PC-9 (cell line): ENCODE measurements around the gene LRMDA. TPM values are rescaled to one million over a fixed set of nuclear protein-coding genes. Genes with fewer than 3 reads are reported as not detected.

ENCODE experiments used
- BruUV-seq: library from RNA; stranded (reverse); fragments of 400-500 nt; replicated peaks from 2 replicates; lab custom pipeline; 2021; lab: Mats Ljungman, UMichigan
- CTCF ChIA-PET: fragments of 300-600 bp; sonication (Branson Sonifier 250); formaldehyde crosslinking; loops from one replicate; lab custom pipeline; 2022; ENCODE audit warnings: antibody characterized with exemption; lab: Charles Lee
- POLR2A ChIA-PET: fragments of 300-600 bp; sonication (Branson Sonifier 250); formaldehyde crosslinking; loops from one replicate; lab custom pipeline; 2022; ENCODE audit warnings: antibody characterized with exemption; ENCODE audit not compliant: unreplicated experiment; lab: Charles Lee
- DNase-seq, 2 experiments: peaks; one replicate each; pipeline versions ENCODE4 v3.0.0 to v3.0.0-alpha.2; 2015 to 2022; ENCODE audit warnings: mixed read lengths in 1 of 2
- H2AFZ ChIP-seq: fragments of 200-600 bp; sonication (generic); 2 replicates; pipeline ENCODE4 v1.8.1; 2017; ENCODE audit warnings: antibody characterized with exemption
- H3F3A ChIP-seq: fragments of 200-600 bp; sonication (generic); 2 replicates; pipeline ENCODE4 v1.8.1; 2017; ENCODE audit warnings: antibody characterized with exemption, mild to moderate bottlenecking, low read depth; ENCODE audit not compliant: insufficient read depth
- H3K27ac ChIP-seq: fragments of 200-600 bp; sonication (generic); 2 replicates; pipeline ENCODE4 v1.6.1; 2016; ENCODE audit warnings: mixed run types
- H3K27me3 ChIP-seq: fragments of 200-600 bp; sonication (generic); 2 replicates; pipeline ENCODE4 v1.6.1; 2016; ENCODE audit warnings: low read depth, mixed run types; ENCODE audit not compliant: insufficient read depth
- H3K36me3 ChIP-seq: fragments of 200-600 bp; sonication (generic); 2 replicates; pipeline ENCODE4 v1.6.1; 2016; ENCODE audit warnings: low read depth, mixed run types
- H3K4me1 ChIP-seq: fragments of 200-600 bp; sonication (generic); replicated peaks from 2 replicates; pipeline ENCODE4 v1.6.1; 2016; ENCODE audit warnings: mixed run types; ENCODE audit not compliant: insufficient read depth
- H3K4me2 ChIP-seq: fragments of 200-600 bp; sonication (generic); 2 replicates; pipeline ENCODE4 v1.6.1; 2017; ENCODE audit warnings: mixed run types
- H3K4me3 ChIP-seq: fragments of 200-600 bp; sonication (generic); 2 replicates; pipeline ENCODE4 v1.6.1; 2016; ENCODE audit warnings: mixed run types
- H3K79me2 ChIP-seq: fragments of 200-600 bp; sonication (generic); 2 replicates; pipeline ENCODE4 v1.6.1; 2017; ENCODE audit warnings: low read depth, mixed run types
- H3K9me2 ChIP-seq: fragments of 200-600 bp; sonication (generic); 2 replicates; pipeline ENCODE4 v1.8.1; 2017; ENCODE audit warnings: mild to moderate bottlenecking; ENCODE audit not compliant: insufficient read depth
- H3K9me3 ChIP-seq: fragments of 200-600 bp; sonication (generic); 2 replicates; pipeline ENCODE4 v1.8.1; 2016; ENCODE audit warnings: low read depth; ENCODE audit not compliant: insufficient read depth
- H4K20me1 ChIP-seq: fragments of 200-600 bp; sonication (generic); 2 replicates; pipeline ENCODE4 v1.8.1; 2017; ENCODE audit not compliant: insufficient read depth
- EZH2 ChIP-seq: fragments of 200-600 bp; sonication (generic); IDR thresholded peaks from 2 replicates; pipeline ENCODE4 v1.8.0; 2017; ENCODE audit warnings: antibody characterized with exemption, low read depth
- intact Hi-C: fragments of 100-400 bp; cut with micrococcal nuclease; formaldehyde crosslinking; loops from one replicate; pipeline ENCODE4 v1.10.0; 2022; ENCODE audit not compliant: unreplicated experiment
- total RNA-seq: library from RNA; stranded (reverse); gene quantifications from 2 replicates; pipeline ENCODE4 v1.2.3, GENCODE V29; 2021
- TF ChIP-seq, protein P1 (sequence below): fragments of 200-600 bp; sonication (generic); conservative IDR thresholded peaks from 2 replicates; pipeline ENCODE4 v1.6.1; 2017; ENCODE audit warnings: mixed run types, antibody characterized with exemption, mild to moderate bottlenecking, moderate library complexity

The LRMDA gene
- total RNA-seq, 1 experiment from 2014 or later, result not detected

DNA sequence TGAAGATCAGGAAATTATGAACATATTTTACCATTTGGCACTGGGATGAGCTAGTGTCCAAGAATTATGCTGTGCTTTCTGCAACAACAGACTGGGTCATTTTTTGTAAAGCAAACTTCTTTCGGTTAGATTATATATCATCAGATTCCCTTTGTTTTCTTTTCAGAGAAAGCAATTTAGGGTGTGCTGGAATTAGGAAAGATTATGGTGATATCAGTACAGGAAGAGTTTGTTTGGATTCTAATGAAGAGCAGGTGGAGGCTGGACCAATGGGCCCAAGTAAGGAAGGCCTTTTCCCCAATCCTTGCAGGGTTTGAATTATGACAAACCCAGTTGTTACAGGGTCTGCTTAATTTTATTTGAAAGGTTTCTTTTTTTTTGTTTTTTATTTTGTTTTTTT is 1113.4 kb downstream of the LRMDA start:
- H3F3A ChIP-seq, result no peaks in the 10 kb centered on the region
- POLR2A ChIA-PET, result no interaction called here

GRCh38 chr10:76546411-76546810 is 1115.0 kb downstream of the LRMDA start:
- POLR2A ChIA-PET, result no interaction called here
- H2AFZ ChIP-seq, result no peak overlapping the region
- no peaks in the 10 kb centered on the region for H3K79me2 ChIP-seq
- no peak overlapping the region for H3K27ac ChIP-seq
- TF ChIP-seq, protein P1, sequence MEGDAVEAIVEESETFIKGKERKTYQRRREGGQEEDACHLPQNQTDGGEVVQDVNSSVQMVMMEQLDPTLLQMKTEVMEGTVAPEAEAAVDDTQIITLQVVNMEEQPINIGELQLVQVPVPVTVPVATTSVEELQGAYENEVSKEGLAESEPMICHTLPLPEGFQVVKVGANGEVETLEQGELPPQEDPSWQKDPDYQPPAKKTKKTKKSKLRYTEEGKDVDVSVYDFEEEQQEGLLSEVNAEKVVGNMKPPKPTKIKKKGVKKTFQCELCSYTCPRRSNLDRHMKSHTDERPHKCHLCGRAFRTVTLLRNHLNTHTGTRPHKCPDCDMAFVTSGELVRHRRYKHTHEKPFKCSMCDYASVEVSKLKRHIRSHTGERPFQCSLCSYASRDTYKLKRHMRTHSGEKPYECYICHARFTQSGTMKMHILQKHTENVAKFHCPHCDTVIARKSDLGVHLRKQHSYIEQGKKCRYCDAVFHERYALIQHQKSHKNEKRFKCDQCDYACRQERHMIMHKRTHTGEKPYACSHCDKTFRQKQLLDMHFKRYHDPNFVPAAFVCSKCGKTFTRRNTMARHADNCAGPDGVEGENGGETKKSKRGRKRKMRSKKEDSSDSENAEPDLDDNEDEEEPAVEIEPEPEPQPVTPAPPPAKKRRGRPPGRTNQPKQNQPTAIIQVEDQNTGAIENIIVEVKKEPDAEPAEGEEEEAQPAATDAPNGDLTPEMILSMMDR, result no peak
- no peak for TF ChIP-seq EZH2
- CTCF ChIA-PET, result no interaction called here
- no peak overlapping the region for H3K4me3 ChIP-seq
- no peaks in the 10 kb centered on the region for H3F3A ChIP-seq
- H3K27me3 ChIP-seq, result no peaks in the 10 kb centered on the region
- no peaks in the 10 kb centered on the region for H3K4me1 ChIP-seq
- DNase-seq, result no peak
- intact Hi-C loops, result loop anchor here (2.0 to 5.0 kb wide), 3 partner anchors 244 to 1148 kb away; no protein-coding TSS in a partner anchor
- no peaks in the 10 kb centered on the region for H3K9me2 ChIP-seq
- BruUV-seq, result no TSS peak
- H3K36me3 ChIP-seq, result no peaks in the 10 kb centered on the region
- no peaks in the 10 kb centered on the region for H4K20me1 ChIP-seq
- no peak overlapping the region for H3K4me2 ChIP-seq
- no peaks in the 10 kb centered on the region for H3K9me3 ChIP-seq

More for the DNA sequence above, 1113.4 kb downstream of the LRMDA start:
- Histone ChIP-seq H3K27ac (no peak overlapping the region), H2AFZ (no peak overlapping the region), H3K79me2 (no peaks in the 10 kb centered on the region), H3K9me3 (no peaks in the 10 kb centered on the region), H3K4me3 (no peak overlapping the region), H3K36me3 (no peaks in the 10 kb centered on the region), H3K27me3 (no peaks in the 10 kb centered on the region), H3K4me1 (no peaks in the 10 kb centered on the region), H3K4me2 (no peak overlapping the region), H3K9me2 (0 out of 2 replicates have a peak, but pooled peaks cover 5% of the 10 kb centered on the region), H4K20me1 (no peaks in the 10 kb centered on the region)
- intact Hi-C loops, result loop anchor here (5.0 kb wide), 1 partner anchor 242 kb away; no protein-coding TSS in a partner anchor
- DNase-seq, result no peak
- no peak for TF ChIP-seq EZH2
- TF ChIP-seq, protein P1, result no peak
- no TSS peak for BruUV-seq
- CTCF ChIA-PET, result no interaction called here

DNA sequence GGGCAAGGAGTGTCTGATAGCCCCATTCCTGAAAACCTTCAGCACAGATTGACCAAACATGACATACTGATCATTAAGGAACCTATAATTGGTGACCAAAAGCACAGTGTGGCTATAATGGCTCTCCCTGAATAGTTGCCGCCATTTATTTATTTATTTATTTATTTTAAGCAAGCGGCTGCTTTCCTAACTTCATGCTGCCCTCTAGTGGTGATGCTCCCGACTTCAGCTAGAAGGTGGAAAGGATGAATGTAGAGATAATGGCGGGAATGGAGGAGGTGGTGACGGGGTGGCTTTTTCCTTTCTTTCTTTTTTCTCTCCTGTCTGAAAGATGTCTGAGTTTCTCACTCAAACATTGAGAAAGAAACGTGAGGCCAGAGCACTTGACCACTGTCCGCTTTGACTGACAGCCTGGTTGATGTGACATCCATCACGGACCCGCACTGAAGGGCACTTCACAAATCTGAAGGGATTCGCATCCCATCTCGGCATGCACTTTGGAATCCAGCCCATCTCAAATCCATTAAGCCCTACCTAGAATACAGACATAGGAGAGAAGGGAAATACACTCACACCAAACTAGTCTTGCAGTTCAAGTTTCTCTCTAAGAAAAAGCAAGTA is 1116.0 kb downstream of the LRMDA start:
- H3K4me3 ChIP-seq, result no peak overlapping the region
- H3K9me3 ChIP-seq, result no peaks in the 10 kb centered on the region
- no peaks in the 10 kb centered on the region for H3K27me3 ChIP-seq
- no TSS peak for BruUV-seq
- TF ChIP-seq, protein P1, result peak; percentile 90
- TF ChIP-seq EZH2, result no peak
- DNase-seq, result peak; percentile 49 to 67
- no peaks in the 10 kb centered on the region for H4K20me1 ChIP-seq
- intact Hi-C loops, result loop anchor here (2.0 to 5.0 kb wide), 3 partner anchors 245 to 1149 kb away; no protein-coding TSS in a partner anchor
- ChIA-PET CTCF (interaction anchor here (0.6 kb wide), 1 partner anchor 356 kb away, joined by 3 read pairs; no protein-coding TSS in a partner anchor), POLR2A (no interaction called here)
- no peaks in the 10 kb centered on the region for H3K79me2 ChIP-seq
- H3K4me2 ChIP-seq, result no peak overlapping the region
- H3K36me3 ChIP-seq, result no peaks in the 10 kb centered on the region
- no peaks in the 10 kb centered on the region for H3F3A ChIP-seq
- no peaks in the 10 kb centered on the region for H3K4me1 ChIP-seq
- no peak overlapping the region for H2AFZ ChIP-seq
- no peak overlapping the region for H3K27ac ChIP-seq
- no peaks in the 10 kb centered on the region for H3K9me2 ChIP-seq
